GM21423 (cell line): ENCODE data around the gene NFKB1.

ENCODE experiments used
- ATAC-seq: cut with Tn5 transposase; IDR thresholded peaks from one replicate; pipeline ENCODE4 v1.9.1; 2021; ENCODE audit warnings: mild to moderate bottlenecking, moderate library complexity; ENCODE audit not compliant: unreplicated experiment

NFKB1 gene

GRCh38 chr4:102619776-102620631 lies 118.8 kb downstream of the NFKB1 start:
- peak; percentile 19 for ATAC-seq

GRCh38 chr4:102620697-102621497 lies 119.7 kb downstream of the NFKB1 start:
- ATAC-seq: peak; percentile 44

- ATAC-seq: no peak
Measured at GRCh38 chr4:102623622-102624021, 122.5 kb downstream of the NFKB1 start.

GRCh38 chr4:102624505-102624904 lies 123.3 kb downstream of the NFKB1 start:
- ATAC-seq: no peak

- ATAC-seq: peak; percentile 91
Measured at GRCh38 chr4:102625232-102625930, 124.2 kb downstream of the NFKB1 start.

- no peak for ATAC-seq
Measured at GRCh38 chr4:102627831-102628523, 126.8 kb downstream of the NFKB1 start.

GRCh38 chr4:102629673-102630072 lies 128.5 kb downstream of the NFKB1 start:
- no peak for ATAC-seq

GRCh38 chr4:102631616-102632015 lies 130.5 kb downstream of the NFKB1 start:
- ATAC-seq: no peak

- no peak for ATAC-seq
Measured at GRCh38 chr4:102632241-102633065, 131.3 kb downstream of the NFKB1 start.

- ATAC-seq: no peak
Measured at GRCh38 chr4:102633100-102633499, 131.9 kb downstream of the NFKB1 start.

GRCh38 chr4:102637391-102637790 lies 136.2 kb downstream of the NFKB1 start:
- no peak for ATAC-seq

GRCh38 chr4:102638621-102639020 lies 137.5 kb downstream of the NFKB1 start:
- no peak for ATAC-seq

- ATAC-seq: no peak
Measured at GRCh38 chr4:102639598-102639997, 138.4 kb downstream of the NFKB1 start.

- ATAC-seq: no peak
Measured at GRCh38 chr4:102640669-102641068, 139.5 kb downstream of the NFKB1 start.

GRCh38 chr4:102641793-102642192 lies 140.6 kb downstream of the NFKB1 start:
- no peak for ATAC-seq

GRCh38 chr4:102642631-102643298 lies 141.6 kb downstream of the NFKB1 start:
- no peak for ATAC-seq

GRCh38 chr4:102647117-102647516 lies 146.0 kb downstream of the NFKB1 start:
- no peak for ATAC-seq

GRCh38 chr4:102657206-102657605 lies 156.0 kb downstream of the NFKB1 start:
- ATAC-seq: no peak

- ATAC-seq: no peak
Measured at GRCh38 chr4:102663073-102663472, 161.9 kb downstream of the NFKB1 start.
